Thoracic aorta (tissue), 2 donors: Measurements from ENCODE around the gene RIIAD1. TPM values are rescaled to one million over a fixed set of nuclear protein-coding genes. Genes with fewer than 3 reads are reported as not detected.

Source experiments
- ATAC-seq: fragments of 150-250 bp; one replicate; pipeline ENCODE4 v1.8.0; 2017; ENCODE audit warnings: low read depth; ENCODE audit not compliant: insufficient number of reproducible peaks, low FRiP score
- DNase-seq: peaks from one replicate; pipeline ENCODE4 v3.0.0-alpha.2; 2020; ENCODE audit warnings: low spot score
- H3K27ac ChIP-seq, 2 donors: fragments of 200-600 bp; sonication (generic); 1 replicate in 1 of 2; 2 replicates in 1 of 2; pipeline ENCODE4 v1.5.1; 2016; ENCODE audit warnings: mild to moderate bottlenecking in 2 of 2, moderate library complexity in 2 of 2
- H3K27me3 ChIP-seq: fragments of 200-600 bp; sonication (generic); replicated peaks from 2 replicates; pipeline ENCODE4 v1.6.0; 2016; ENCODE audit warnings: mild to moderate bottlenecking; ENCODE audit not compliant: insufficient read depth
- H3K36me3 ChIP-seq: fragments of 200-600 bp; sonication (generic); one replicate; pipeline ENCODE4 v1.5.1; 2016
- H3K4me1 ChIP-seq, 2 donors: fragments of 200-600 bp; sonication (generic); 1 replicate in 1 of 2; 2 replicates in 1 of 2; pipeline versions ENCODE4 v1.5.1 to v1.6.0; 2016; ENCODE audit warnings: low read depth in 2 of 2, mild to moderate bottlenecking in 1 of 2; ENCODE audit not compliant: control insufficient read depth in 1 of 2
- H3K4me3 ChIP-seq: fragments of 200-600 bp; sonication (generic); 2 replicates; pipeline ENCODE4 v1.5.1; 2016; ENCODE audit warnings: mild to moderate bottlenecking
- H3K9me3 ChIP-seq: fragments of 200-600 bp; sonication (generic); 2 replicates; pipeline ENCODE4 v1.5.1; 2016
- total RNA-seq, 2 donors: library from RNA; depleted of rRNA; stranded (reverse); fragments of >200 nt; gene quantifications; one replicate each; pipeline versions ENCODE4 v1.1.0 to v1.2.3, GENCODE V29; 2016
- TF ChIP-seq, protein P1 (sequence below): fragments of 200-600 bp; sonication (generic); IDR thresholded peaks from one replicate; pipeline ENCODE4 v1.5.1; 2019; ENCODE audit warnings: antibody characterized with exemption

The RIIAD1 gene
- total RNA-seq, 2 donors from 2014 or later: not detected

GRCh38 chr1:151720125-151720524 lies 1.2 kb upstream of the RIIAD1 start:
- peak overlapping the region; percentile 78 for H3K4me3 ChIP-seq
- H3K36me3 ChIP-seq: no peaks in the 10 kb centered on the region
- H3K27me3 ChIP-seq: no peaks in the 10 kb centered on the region
- TF ChIP-seq, protein P1, sequence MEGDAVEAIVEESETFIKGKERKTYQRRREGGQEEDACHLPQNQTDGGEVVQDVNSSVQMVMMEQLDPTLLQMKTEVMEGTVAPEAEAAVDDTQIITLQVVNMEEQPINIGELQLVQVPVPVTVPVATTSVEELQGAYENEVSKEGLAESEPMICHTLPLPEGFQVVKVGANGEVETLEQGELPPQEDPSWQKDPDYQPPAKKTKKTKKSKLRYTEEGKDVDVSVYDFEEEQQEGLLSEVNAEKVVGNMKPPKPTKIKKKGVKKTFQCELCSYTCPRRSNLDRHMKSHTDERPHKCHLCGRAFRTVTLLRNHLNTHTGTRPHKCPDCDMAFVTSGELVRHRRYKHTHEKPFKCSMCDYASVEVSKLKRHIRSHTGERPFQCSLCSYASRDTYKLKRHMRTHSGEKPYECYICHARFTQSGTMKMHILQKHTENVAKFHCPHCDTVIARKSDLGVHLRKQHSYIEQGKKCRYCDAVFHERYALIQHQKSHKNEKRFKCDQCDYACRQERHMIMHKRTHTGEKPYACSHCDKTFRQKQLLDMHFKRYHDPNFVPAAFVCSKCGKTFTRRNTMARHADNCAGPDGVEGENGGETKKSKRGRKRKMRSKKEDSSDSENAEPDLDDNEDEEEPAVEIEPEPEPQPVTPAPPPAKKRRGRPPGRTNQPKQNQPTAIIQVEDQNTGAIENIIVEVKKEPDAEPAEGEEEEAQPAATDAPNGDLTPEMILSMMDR: no peak
- peaks cover 8 to 35% of the 10 kb centered on the region in 2 donors for H3K4me1 ChIP-seq
- DNase-seq (no peak), ATAC-seq (no peak)
- H3K27ac ChIP-seq: peak overlapping the region in 1 of 2 donors; percentile 62
- no peaks in the 10 kb centered on the region for H3K9me3 ChIP-seq

- H3K36me3 ChIP-seq: no peaks in the 10 kb centered on the region
- peaks cover 8 to 35% of the 10 kb centered on the region in 2 donors for H3K4me1 ChIP-seq
- no peaks in the 10 kb centered on the region for H3K27me3 ChIP-seq
- TF ChIP-seq, protein P1: no peak
- no peak for DNase-seq
- ATAC-seq: no peak
- peak overlapping the region; percentile 78 for H3K4me3 ChIP-seq
- H3K27ac ChIP-seq: peak overlapping the region; percentile 62 to 67
- no peaks in the 10 kb centered on the region for H3K9me3 ChIP-seq
Observed at GRCh38 chr1:151720554-151720953, 768 bp upstream of the RIIAD1 start.

DNA sequence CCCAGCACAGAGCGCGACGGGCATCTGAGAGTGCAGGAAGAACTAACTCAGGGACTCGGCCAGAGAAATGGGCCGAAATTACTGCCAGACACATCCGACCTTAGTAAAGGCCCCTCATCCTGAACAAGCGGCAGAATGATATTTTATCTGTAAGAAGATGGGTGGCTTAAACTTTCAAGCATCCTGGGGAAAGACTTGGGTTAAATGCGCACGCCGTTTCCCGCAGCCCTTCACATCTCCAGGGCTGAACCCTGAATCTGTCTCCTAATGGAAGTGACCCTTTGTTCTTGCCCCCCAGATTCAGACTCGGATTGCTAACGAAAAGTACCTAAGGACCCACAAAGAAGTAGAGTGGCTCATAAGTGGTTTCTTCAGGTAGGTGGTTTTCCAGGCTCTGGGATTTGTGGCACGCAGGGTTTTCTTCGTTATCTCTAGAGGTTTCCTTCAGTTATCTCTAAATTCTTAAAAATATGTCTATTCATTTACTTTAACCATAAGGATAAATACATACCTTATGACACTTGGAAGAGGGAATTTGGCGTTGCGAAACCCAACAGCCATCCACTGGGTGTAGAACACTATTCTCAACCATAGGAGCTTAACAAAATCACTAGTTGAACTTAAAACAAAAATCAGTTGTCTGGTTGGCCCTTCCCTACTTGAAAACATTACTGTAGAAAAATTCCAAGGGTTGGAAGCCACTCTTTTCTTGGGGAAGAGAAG lies 627 bp downstream of the RIIAD1 start:
- DNase-seq: no peak
- Histone ChIP-seq H3K4me3 (peak overlapping the region; percentile 78), H3K9me3 (no peaks in the 10 kb centered on the region), H3K36me3 (no peaks in the 10 kb centered on the region), H3K27me3 (no peaks in the 10 kb centered on the region), H3K27ac (no peak overlapping the region), H3K4me1 (peaks cover 6 to 31% of the 10 kb centered on the region in 2 donors)
- ATAC-seq: no peak
- TF ChIP-seq, protein P1: no peak

DNA sequence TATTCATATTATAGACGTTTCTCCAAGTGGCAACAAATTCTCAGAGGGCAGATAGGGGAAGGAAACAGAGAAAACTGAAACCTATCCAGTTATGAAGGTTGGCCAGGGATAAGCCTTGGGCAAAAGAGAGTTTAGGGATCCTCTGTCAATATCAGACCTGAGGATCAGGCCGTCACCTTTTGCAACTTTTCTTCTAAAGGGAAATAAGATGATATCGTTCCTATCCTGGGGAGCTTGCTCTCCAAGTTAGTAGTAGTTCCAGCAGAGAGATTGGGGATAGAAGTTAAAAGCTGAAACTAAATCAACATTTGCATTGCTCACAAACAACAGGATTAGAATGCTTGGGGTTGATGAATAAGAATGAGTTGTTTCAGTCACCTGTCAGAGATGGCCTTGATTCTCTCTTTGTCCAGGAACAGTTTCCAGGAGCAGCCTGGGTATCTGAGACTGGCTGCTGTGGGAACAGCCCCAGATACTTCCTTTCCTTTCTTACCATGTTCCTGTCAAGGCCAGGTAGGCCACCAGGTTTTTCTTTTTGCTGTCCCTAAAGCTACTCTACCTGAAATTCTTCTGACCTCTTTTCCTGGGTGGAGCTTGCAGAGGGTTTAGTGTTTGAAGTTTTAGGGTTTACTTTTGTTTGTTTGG lies 2.5 kb downstream of the RIIAD1 start:
- TF ChIP-seq, protein P1: no peak
- Histone ChIP-seq H3K27me3 (no peaks in the 10 kb centered on the region), H3K4me3 (no peak overlapping the region), H3K9me3 (no peaks in the 10 kb centered on the region), H3K4me1 (peaks cover 5 to 24% of the 10 kb centered on the region in 2 donors), H3K36me3 (no peaks in the 10 kb centered on the region), H3K27ac (no peak overlapping the region)
- DNase-seq: no peak
- ATAC-seq: no peak
